Gastroesophageal sphincter (tissue), 4 donors: ENCODE results near the gene STPG2. TPM values are rescaled to one million over a fixed set of nuclear protein-coding genes. Genes with fewer than 3 reads are reported as not detected.
"Not testable (repeated sequence)": the region's sequence is repeated elsewhere in the genome, so short reads cannot be mapped to it uniquely, and the experiment has no call there.

Experiments
- ATAC-seq: fragments of 150-250 bp; one replicate; pipeline ENCODE4 v1.9.1; 2016; ENCODE audit warnings: mild to moderate bottlenecking, moderate library complexity
- H3K27ac ChIP-seq, 4 donors: fragments of 200-600 bp; sonication (generic) in 3 of 4; 1 replicate in 3 of 4; 2 replicates in 1 of 4; pipeline ENCODE4 v1.5.1; 2016 to 2019
- H3K27me3 ChIP-seq: fragments of 200-600 bp; sonication (generic); one replicate; pipeline ENCODE4 v1.5.1; 2019
- H3K36me3 ChIP-seq, 2 donors: fragments of 200-600 bp; sonication (generic); one replicate each; pipeline ENCODE4 v1.5.1; 2019; ENCODE audit warnings: control low read depth in 1 of 2
- H3K4me1 ChIP-seq, 3 donors: fragments of 200-600 bp; sonication (generic); 1 replicate in 2 of 3; 2 replicates in 1 of 3; pipeline ENCODE4 v1.5.1; 2016 to 2019; ENCODE audit warnings: control low read depth in 2 of 3
- H3K4me3 ChIP-seq, 2 donors: fragments of 200-600 bp; sonication (generic); one replicate each; pipeline ENCODE4 v1.5.1; 2019; ENCODE audit warnings: mild to moderate bottlenecking in 1 of 2, moderate library complexity in 1 of 2
- H3K9me3 ChIP-seq, 3 donors: fragments of 200-600 bp; sonication (generic); one replicate each; pipeline ENCODE4 v1.5.1; 2017 to 2019; ENCODE audit warnings: control low read depth in 2 of 3
- EP300 ChIP-seq: sonication (generic); formaldehyde crosslinking; IDR thresholded peaks from one replicate; pipeline ENCODE4 v1.6.1; 2017; ENCODE audit warnings: antibody characterized with exemption, mild to moderate bottlenecking
- POLR2A ChIP-seq, 2 donors: fragments of 450-650 bp; IDR thresholded peaks; one replicate each; pipeline ENCODE4 v1.6.1; 2017; ENCODE audit warnings: antibody characterized with exemption in 2 of 2, mild to moderate bottlenecking in 2 of 2, moderate library complexity in 1 of 2
- POLR2AphosphoS5 ChIP-seq: sonication (generic); formaldehyde crosslinking; IDR thresholded peaks from one replicate; pipeline ENCODE4 v1.6.1; 2017; ENCODE audit warnings: antibody characterized with exemption
- WGBS, 2 donors: methylation state at CpG; one replicate each; pipeline ENCODE4 v1.1.5; 2018; ENCODE audit warnings: low coverage in 1 of 2; 5-methylcytosine and 5-hydroxymethylcytosine counted together
- total RNA-seq, 4 donors: library from RNA; depleted of rRNA; stranded (reverse); fragments of >200 nt; gene quantifications; one replicate each; pipeline ENCODE4 v1.1.0, GENCODE V29; 2016
- TF ChIP-seq, protein P1 (sequence below), 4 experiments: fragments of 200-600 bp in 2 of 4; fragments of 450-650 bp in 2 of 4; sonication (generic) in 1 of 4; IDR thresholded peaks; one replicate each; pipeline ENCODE4 v1.5.1; 2017 to 2019; ENCODE audit warnings: antibody characterized with exemption in 4 of 4, mild to moderate bottlenecking in 2 of 4, moderate library complexity in 2 of 4

The STPG2 gene
- total RNA-seq, 4 donors from 2014 or later = 0.13 to 0.62 TPM; not detected in 2

DNA sequence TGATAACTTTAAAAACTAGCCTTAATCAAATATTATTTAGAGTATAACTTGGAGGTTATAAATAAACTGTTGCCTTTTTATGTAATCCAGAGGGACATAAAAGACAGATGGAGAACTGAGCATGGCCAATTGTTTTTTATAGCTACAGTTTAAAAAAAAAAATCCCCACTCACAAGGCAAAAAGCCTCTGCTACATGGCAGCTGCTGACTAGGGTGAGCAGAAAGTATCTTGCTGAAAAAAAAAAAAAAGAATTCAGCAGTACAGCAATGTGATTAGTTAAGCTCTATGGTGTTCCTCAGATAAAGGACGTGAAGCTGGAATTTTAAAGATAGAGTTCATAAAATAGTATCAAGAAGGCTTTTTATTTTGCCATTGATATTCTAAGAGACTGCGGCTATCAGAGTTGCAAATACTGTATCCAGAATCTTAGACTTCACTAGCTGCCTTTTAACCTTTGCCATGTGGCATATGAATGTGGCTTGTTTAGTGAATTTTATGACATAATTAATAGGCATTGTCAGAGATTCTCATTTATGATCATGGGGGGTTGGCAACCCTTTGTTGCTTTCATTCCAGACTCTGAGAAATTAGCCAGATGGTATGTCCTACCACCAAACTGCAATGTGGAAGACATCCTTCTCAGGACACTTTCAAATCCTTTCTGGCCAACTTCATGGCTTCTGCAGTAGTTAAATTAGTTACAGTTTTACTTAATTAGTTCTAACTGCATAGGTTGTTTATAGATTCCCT is 498.0 kb downstream of the STPG2 start:
- H3K9me3 ChIP-seq = no peaks in the 10 kb centered on the region
- no peaks in the 10 kb centered on the region for H3K36me3 ChIP-seq
- TF ChIP-seq POLR2A (IDR thresholded peaks at IDR 0.05) = no peak
- TF ChIP-seq POLR2AphosphoS5 = no peak
- TF ChIP-seq, protein P1, sequence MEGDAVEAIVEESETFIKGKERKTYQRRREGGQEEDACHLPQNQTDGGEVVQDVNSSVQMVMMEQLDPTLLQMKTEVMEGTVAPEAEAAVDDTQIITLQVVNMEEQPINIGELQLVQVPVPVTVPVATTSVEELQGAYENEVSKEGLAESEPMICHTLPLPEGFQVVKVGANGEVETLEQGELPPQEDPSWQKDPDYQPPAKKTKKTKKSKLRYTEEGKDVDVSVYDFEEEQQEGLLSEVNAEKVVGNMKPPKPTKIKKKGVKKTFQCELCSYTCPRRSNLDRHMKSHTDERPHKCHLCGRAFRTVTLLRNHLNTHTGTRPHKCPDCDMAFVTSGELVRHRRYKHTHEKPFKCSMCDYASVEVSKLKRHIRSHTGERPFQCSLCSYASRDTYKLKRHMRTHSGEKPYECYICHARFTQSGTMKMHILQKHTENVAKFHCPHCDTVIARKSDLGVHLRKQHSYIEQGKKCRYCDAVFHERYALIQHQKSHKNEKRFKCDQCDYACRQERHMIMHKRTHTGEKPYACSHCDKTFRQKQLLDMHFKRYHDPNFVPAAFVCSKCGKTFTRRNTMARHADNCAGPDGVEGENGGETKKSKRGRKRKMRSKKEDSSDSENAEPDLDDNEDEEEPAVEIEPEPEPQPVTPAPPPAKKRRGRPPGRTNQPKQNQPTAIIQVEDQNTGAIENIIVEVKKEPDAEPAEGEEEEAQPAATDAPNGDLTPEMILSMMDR (IDR thresholded peaks at IDR 0.05) = no peak
- no peak for TF ChIP-seq EP300
- no peak overlapping the region for H3K27ac ChIP-seq
- H3K4me1 ChIP-seq = peaks cover 0 to 4% (median 0%) of the 10 kb centered on the region in 3 donors
- no peak overlapping the region for H3K4me3 ChIP-seq
- ATAC-seq = no peak
- 19 to 32% methylated on average over 2 of the region's 2 CpGs for WGBS, 2 donors
- H3K27me3 ChIP-seq = no peaks in the 10 kb centered on the region

DNA sequence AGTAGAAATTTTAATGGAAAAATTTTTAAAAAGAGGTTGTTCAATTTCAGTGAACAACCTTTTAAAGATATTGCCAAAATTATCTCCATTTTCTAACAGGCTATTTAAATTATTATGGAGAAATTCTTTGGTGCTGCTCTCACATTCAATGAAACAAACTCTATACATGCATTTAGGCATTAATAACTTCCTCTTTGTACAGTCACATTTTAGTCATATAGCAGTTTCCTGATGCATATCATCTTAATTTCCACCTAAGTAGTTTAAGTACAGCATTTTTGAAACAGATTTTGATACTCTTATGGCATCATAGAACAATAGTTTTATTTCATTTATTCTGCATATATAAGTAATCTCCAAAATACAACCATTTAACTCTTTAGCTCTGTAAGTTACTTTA is 500.1 kb downstream of the STPG2 start:
- H3K4me3 ChIP-seq = no peak overlapping the region
- no peak for TF ChIP-seq EP300
- no peak for ATAC-seq

DNA sequence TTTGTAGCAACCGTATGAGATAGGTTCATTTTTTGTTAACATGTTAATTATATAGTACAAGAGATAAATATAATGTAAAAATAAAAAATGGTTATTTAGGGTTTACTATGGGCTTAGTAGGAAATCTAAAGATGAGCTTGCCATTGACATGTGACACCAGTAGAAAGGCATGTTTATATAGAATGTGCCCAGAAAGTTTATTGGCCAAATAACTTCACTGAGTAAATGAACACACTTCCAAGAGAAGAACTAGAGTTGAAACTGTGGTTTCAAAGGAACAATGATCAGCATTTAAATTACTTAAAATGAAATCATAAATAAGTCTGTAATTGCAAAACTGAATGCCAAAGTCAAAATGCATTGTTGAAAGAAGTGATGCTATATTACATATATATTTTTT is 503.3 kb downstream of the STPG2 start:
- Histone ChIP-seq H3K27ac (no peak overlapping the region), H3K4me1 (no peaks in the 10 kb centered on the region), H3K9me3 (no peaks in the 10 kb centered on the region), H3K36me3 (no peaks in the 10 kb centered on the region), H3K27me3 (no peaks in the 10 kb centered on the region), H3K4me3 (no peak overlapping the region)
- TF ChIP-seq POLR2A (IDR thresholded peaks at IDR 0.05) = no peak
- ATAC-seq = no peak
- WGBS, 2 donors = 85 to 100% methylated on average over 1 of the region's 1 CpG

More for the DNA sequence above, 500.1 kb downstream of the STPG2 start:
- no peaks in the 10 kb centered on the region for H3K9me3 ChIP-seq
- H3K4me1 ChIP-seq = peaks cover 0 to 4% (median 0%) of the 10 kb centered on the region in 3 donors
- no peaks in the 10 kb centered on the region for H3K36me3 ChIP-seq
- H3K27ac ChIP-seq = no peak overlapping the region
- no peaks in the 10 kb centered on the region for H3K27me3 ChIP-seq

DNA sequence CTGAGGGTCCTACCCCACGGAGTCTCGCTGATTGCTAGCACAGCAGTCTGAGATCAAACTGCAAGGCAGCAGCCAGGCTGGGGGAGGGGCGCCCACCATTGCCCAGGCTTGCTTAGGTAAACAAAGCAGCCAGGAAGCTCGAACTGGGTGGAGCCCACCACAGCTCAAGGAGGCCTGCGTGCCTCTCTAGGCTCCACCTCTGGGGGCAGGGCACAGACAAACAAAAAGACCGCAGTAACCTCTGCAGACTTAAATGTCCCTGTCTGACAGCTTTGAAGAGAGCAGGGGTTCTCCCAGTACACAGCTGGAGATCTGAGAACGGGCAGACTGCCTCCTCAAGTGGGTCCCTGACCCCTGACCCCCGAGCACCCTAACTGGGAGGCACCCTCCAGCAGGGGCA is 509.4 kb downstream of the STPG2 start:
- not testable (repeated sequence) for ATAC-seq

DNA sequence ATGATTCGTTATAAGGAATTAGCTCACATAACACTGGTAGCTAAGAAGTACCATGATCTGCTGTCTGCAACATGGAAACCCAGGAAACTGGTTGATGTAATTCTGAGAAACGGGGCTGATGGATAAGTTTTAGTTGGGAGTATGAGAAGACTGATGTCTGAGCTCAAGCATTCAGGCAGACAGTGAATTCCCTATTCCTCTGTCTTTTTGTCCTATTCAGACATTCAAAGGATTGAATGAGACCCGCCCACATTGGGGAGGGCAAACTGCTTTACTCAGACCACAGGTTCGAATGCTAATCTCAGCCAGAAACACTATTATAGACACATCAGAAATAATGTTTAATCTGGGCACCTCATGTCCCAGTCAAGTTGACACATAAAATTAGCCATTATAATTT is 515.5 kb downstream of the STPG2 start:
- Histone ChIP-seq H3K9me3 (peaks cover 0 to 5% (median 0%) of the 10 kb centered on the region in 3 donors), H3K4me1 (no peaks in the 10 kb centered on the region), H3K27me3 (no peaks in the 10 kb centered on the region), H3K4me3 (no peak overlapping the region), H3K36me3 (no peaks in the 10 kb centered on the region), H3K27ac (no peak overlapping the region)
- 78 to 81% methylated on average over 3 to 4 of the region's 4 CpGs for WGBS, 2 donors
- no peak for TF ChIP-seq POLR2AphosphoS5
- TF ChIP-seq, protein P1 (IDR thresholded peaks at IDR 0.05) = no peak
- no peak for TF ChIP-seq POLR2A (IDR thresholded peaks at IDR 0.05)
- no peak for ATAC-seq

More for the DNA sequence above, 509.4 kb downstream of the STPG2 start:
- not testable (repeated sequence) for H3K4me1 ChIP-seq, H3K27ac ChIP-seq, H3K27me3 ChIP-seq, H3K36me3 ChIP-seq, H3K4me3 ChIP-seq, H3K9me3 ChIP-seq
- no CpG with 5 or more reads among the region's 8 CpGs for WGBS, 2 donors

DNA sequence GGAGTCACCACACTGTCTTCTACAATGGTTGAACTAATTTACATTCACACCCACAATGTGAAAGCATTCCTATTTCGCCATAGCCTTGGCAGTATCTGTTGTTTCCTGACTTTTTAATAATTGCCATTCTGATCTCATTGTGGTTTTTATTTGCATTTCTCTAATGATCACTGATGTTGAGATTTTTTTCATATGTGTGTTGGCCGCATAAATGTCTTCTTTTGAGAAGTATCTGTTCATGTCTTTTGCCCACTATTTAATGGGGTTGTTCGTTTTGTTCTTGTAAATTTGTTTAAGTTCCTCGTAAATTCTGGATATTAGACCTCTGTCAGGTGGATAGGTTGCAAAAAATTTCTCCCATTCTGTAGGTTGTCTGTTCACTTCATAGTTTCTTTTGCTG is 519.1 kb downstream of the STPG2 start:
- Histone ChIP-seq H3K4me1 (no peaks in the 10 kb centered on the region), H3K27ac (no peak overlapping the region), H3K4me3 (no peak overlapping the region), H3K36me3 (no peaks in the 10 kb centered on the region), H3K27me3 (no peaks in the 10 kb centered on the region), H3K9me3 (peaks cover 0 to 5% (median 0%) of the 10 kb centered on the region in 3 donors)
- no peak for ATAC-seq
- WGBS, 2 donors = 88 to 92% methylated on average over 2 to 4 of the region's 4 CpGs
- TF ChIP-seq, protein P1 (IDR thresholded peaks at IDR 0.05) = no peak
- TF ChIP-seq EP300 (no peak), POLR2AphosphoS5 (no peak), POLR2A (IDR thresholded peaks at IDR 0.05) (no peak)
